HL-60/S4 treated with phorbol 12-myristate 13-acetate at 8.2 ng/mL for 4 days and 3 days (cell line): ENCODE data around the gene LARGE2.

ENCODE experiments used
- in situ Hi-C: fragments of 300-500 bp; cut with MboI; formaldehyde crosslinking; loops from 2 replicates; pipeline ENCODE4 v1.15.0; 2022; ENCODE audit warnings: low sequenced_read_pairs

LARGE2 gene

DNA sequence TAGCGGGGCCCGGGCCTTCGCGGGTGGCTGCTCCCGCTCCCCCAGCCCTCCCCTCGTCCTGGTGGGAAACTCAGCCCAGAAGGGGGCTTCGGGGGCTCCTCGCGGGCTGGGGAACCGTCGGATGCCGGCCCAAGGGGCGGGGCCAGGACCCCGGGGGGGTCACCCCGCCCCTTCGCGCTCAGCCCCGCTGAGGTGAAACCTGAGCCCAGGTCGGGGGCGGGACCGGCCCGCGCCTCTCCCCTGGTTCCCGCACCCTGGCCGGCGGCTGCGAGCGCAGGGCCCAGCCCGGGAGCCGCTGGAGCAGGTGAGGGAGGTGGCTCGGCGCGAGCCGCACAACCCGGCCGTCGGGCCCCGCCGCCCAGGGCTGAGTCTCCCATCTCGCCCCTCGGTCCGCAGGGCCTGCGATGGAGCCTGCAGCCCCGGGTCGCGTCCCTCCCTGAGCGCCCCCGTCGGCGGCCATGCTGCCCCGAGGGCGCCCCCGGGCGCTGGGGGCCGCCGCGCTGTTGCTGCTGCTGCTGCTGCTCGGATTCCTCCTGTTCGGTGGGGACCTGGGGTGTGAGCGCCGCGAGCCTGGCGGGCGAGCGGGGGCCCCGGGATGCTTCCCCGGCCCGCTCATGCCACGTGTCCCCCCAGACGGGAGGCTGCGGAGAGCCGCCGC is at the start of gene LARGE2:
TSS of gene LARGE2 (plus strand) at position 232 of the 658 bp plus-strand sequence. CDS start at position 459, 227 bp downstream.
- in situ Hi-C loops, result no loop called here

DNA sequence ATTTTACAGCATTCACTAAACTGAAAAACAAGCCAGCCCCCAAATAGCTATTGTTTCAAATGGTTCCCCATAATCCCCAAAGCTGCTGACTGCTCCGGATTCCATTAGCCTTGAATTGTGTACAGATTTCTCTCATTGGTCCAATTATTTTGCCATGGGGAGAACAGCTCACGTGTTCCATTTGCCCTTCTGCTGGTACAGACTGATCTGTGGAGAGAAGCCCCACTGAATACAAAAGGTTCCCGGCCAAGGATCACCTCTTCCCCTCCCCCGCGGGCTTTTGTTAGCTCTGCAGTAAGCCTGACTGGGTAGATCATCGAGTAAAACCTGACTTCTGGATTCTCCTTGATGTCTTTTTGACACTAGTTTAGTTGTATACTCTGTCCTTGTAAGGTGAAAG is 46.1 kb upstream of the LARGE2 start:
- in situ Hi-C loops, result no loop called here

- in situ Hi-C loops, result no loop called here
Observed at GRCh38 chr11:45877221-45877620, 45.2 kb upstream of the LARGE2 start.

DNA sequence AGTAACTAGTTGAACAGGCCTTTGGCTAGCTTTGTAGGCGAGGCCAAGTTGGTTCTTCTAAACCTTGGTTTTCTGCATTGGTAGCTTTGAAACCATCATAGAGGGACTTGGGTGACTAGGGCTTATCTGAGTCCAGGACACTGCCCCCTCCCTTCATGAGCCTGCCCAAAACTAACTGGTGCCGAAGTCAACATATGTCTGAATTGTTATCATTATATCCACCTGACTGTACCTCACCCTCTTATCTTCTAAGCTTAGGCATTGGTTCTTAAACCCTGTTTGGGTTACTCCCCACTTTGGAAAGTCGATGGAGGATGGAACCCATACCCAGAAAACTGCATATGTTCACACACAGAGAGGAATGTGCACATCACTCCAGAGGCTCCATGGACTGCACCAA is 44.6 kb upstream of the LARGE2 start:
- in situ Hi-C loops, result no loop called here

- in situ Hi-C loops, result no loop called here
Observed at GRCh38 chr11:45879803-45880686, 42.4 kb upstream of the LARGE2 start.

GRCh38 chr11:45880772-45881570 is 41.5 kb upstream of the LARGE2 start:
- in situ Hi-C loops, result no loop called here

- in situ Hi-C loops, result no loop called here
Observed at GRCh38 chr11:45881708-45882368, 40.6 kb upstream of the LARGE2 start.

- in situ Hi-C loops, result no loop called here
Observed at GRCh38 chr11:45884596-45885185, 37.8 kb upstream of the LARGE2 start.

GRCh38 chr11:45885274-45885920 is 37.1 kb upstream of the LARGE2 start, which contains the start of gene MAPK8IP1:
MAPK8IP1 (plus strand) TSS chr11:45885651; CDS start chr11:45885821, 170 bp downstream.
- in situ Hi-C loops, result no loop called here

DNA sequence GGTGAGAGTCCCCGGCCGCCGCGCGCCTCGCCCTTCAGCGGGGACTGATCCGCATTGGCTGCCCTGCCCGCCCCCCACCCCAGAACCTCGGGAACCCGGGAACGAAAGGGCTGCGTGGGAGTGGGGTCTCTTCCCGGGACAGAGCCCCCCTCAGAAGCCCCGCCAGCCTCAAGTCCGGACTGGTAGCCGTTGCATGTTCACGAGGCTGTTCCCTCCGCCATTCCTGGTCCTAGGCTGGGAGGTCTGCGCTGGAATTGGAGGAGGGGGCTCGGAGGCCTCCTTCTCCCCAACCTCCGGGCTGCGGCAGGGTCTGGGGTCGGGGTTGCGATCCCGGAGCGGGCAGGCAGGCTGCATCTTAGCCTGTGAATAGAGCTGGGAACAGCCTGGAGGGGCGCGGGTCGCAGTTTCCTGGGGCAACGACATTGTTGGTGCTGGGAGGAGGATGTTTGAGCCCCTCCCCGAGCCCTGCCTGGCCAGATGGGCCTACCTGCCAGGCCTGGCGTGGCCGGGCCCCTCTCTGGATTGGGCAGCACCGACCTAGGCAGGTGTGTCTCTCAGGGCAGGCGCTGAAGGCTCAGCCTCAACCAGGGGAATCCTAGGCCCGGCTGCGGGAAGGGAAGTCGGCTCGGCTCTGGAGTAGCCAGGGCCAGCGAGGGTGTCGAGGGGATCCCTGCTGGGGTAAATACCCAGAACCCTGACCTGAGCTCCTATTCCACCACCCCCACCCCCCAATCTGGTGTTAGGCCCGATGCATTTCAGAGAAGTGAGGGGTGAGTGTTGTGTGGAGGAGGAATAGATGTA is 36.3 kb upstream of the LARGE2 start:
- in situ Hi-C loops, result no loop called here

GRCh38 chr11:45886816-45887520 is 35.5 kb upstream of the LARGE2 start:
- in situ Hi-C loops, result no loop called here

GRCh38 chr11:45887587-45887986 is 34.9 kb upstream of the LARGE2 start:
- in situ Hi-C loops, result no loop called here

DNA sequence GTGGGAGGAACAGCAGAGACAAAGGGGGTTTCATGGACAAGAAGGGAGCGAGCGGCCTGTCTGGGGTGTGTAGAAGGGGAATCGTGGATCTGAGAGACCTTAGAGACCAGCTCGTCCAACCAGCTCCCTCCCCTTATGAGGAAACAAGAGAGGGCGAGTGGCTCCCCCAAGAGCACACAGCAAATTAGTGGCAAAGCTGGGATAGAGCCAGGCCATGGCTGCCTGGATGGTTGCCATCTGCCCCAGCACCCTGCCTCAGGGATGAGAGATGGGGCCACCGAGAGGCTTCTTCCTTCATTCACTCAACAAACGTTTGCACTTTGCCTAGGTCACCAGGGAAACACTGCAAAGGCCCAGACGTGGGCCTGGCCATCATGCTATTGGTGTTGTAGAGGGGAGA is 32.9 kb upstream of the LARGE2 start:
- in situ Hi-C loops, result no loop called here

DNA sequence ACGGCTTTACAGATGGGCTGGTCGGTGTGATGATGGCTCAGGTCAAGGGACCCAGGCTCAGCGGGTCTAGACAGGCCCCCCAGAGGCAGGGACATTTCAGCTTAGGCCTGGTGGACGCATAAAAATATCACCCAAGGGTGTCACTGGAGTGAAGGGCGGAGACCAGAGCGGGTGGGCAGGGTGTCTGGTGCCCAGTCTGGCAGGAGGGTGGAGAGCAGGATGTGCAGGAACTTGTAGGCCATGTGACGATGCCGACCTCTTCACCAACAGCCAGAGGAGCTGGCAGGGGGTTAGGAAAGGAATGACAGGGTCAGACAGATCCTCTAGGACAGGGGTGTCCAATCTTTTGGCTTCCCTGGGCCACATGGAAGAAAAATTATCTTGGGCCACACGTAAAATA is 32.5 kb upstream of the LARGE2 start:
- in situ Hi-C loops, result no loop called here

DNA sequence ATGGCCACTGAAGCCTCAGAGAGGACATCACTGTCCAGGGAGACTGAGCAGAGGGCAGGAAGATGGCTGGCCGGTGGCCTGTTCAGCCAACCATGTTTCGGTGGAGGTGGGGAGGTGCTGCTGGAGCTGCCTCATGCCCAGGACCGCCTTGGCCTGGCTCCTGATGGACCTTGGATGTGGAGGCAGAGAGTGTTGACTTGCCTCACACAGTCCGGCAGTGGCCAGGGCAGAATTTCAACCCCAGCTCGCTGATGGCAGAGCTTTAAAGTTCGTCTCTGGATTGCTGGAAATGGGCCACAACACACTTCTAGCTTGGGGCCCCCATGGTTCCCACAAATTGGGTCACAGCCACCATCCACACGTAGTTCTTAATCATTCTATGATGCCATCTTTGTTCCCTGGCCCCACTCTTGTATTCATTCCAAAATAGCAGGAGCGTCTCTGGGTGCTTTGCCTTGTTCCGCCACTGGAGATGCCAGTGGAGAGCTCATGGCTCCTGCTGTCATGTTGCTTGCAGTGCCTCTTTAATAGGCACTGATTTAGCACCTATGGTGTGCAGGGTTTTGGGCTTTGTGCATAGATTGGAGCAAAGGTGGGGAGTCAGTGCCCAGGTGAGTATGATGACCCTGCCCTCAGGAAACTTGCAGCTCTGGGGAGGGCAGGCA is 31.4 kb upstream of the LARGE2 start:
- in situ Hi-C loops, result no loop called here

GRCh38 chr11:45892856-45893255 is 29.6 kb upstream of the LARGE2 start:
- in situ Hi-C loops, result no loop called here

DNA sequence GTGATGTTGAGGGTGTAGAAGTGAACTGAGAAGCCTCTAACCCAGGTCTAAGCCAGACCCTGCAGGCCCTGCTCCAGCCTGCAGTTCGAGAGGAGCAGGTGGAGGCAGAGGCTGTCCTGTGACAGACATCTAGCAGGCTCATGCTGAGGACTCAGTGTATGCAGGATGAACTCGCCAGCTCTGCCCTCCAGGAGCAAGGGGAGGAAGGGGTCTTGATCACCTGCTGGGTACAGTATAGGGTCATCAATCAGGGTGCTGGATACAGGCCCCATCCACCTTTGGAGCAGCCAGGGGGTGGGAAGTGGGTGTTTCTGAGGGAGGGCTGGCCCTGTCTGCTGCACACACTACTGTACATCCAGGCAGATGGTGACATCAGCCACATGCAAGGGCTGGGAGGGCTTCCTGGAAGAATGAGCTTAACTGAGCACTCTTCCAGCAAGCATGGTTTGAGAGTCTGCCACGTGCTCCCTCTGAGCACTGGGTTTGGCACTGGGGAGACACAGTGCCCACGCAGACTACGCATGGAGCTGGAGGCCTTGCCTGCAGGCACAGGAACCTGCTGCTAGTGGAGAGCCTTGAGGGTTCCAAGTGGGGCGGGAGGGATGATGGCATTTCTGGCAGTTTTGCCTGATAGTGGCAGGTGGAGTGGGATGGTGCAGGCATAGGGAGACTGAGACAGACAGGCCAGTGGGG is 27.8 kb upstream of the LARGE2 start:
- in situ Hi-C loops, result no loop called here
